GM21515 (cell line): ENCODE data around the gene ATP2B2.

Experiments
- ATAC-seq: cut with Tn5 transposase; IDR thresholded peaks from one replicate; pipeline ENCODE4 v1.9.1; 2021; ENCODE audit not compliant: unreplicated experiment

ATP2B2 gene

GRCh38 chr3:10334042-10334441, 171.3 kb downstream of the ATP2B2 start:
- ATAC-seq = no peak

GRCh38 chr3:10333349-10333650, 172.1 kb downstream of the ATP2B2 start:
- ATAC-seq = no peak

- ATAC-seq = no peak
These were observed 172.7 kb downstream of the ATP2B2 start for GRCh38 chr3:10332481-10333348.

- ATAC-seq = no peak
These were observed 174.1 kb downstream of the ATP2B2 start for GRCh38 chr3:10331320-10331719.

GRCh38 chr3:10330319-10330718, 175.1 kb downstream of the ATP2B2 start:
- no peak for ATAC-seq

- ATAC-seq = no peak
These were observed 175.8 kb downstream of the ATP2B2 start for GRCh38 chr3:10329495-10330015.

- no peak for ATAC-seq
These were observed 176.8 kb downstream of the ATP2B2 start for GRCh38 chr3:10328460-10329071.

GRCh38 chr3:10327592-10327991, 177.8 kb downstream of the ATP2B2 start:
- no peak for ATAC-seq

GRCh38 chr3:10322352-10322710, 183.1 kb downstream of the ATP2B2 start:
- no peak for ATAC-seq

- no peak for ATAC-seq
These were observed 183.6 kb downstream of the ATP2B2 start for GRCh38 chr3:10321630-10322351.

- ATAC-seq = no peak
These were observed 185.1 kb downstream of the ATP2B2 start for GRCh38 chr3:10320320-10320677.

- no peak for ATAC-seq
These were observed 185.6 kb downstream of the ATP2B2 start for GRCh38 chr3:10319804-10320203.

GRCh38 chr3:10319251-10319650, 186.1 kb downstream of the ATP2B2 start:
- no peak for ATAC-seq

- no peak for ATAC-seq
These were observed 187.4 kb downstream of the ATP2B2 start for GRCh38 chr3:10317961-10318350.

GRCh38 chr3:10317311-10317960, 187.9 kb downstream of the ATP2B2 start:
- ATAC-seq = no peak

GRCh38 chr3:10315771-10316344, 189.5 kb downstream of the ATP2B2 start:
- ATAC-seq = no peak

GRCh38 chr3:10315101-10315500, 190.3 kb downstream of the ATP2B2 start:
- ATAC-seq = no peak

GRCh38 chr3:10312861-10313260, 192.5 kb downstream of the ATP2B2 start:
- ATAC-seq = no peak

GRCh38 chr3:10312391-10312790, 193.0 kb downstream of the ATP2B2 start:
- no peak for ATAC-seq

GRCh38 chr3:10311710-10312109, 193.7 kb downstream of the ATP2B2 start:
- ATAC-seq = no peak

GRCh38 chr3:10310578-10310977, 194.8 kb downstream of the ATP2B2 start:
- no peak for ATAC-seq
